Measurements from ENCODE around the gene DIP2B. TPM values are rescaled to one million over a fixed set of nuclear protein-coding genes. Genes with fewer than 3 reads are reported as not detected.
A peak's percentile ranks its signal among the peaks of the same experiment; 100 is the strongest.

The DIP2B gene
- total RNA-seq, 1 donor from 2014 or later: 30.2 TPM

GRCh38 chr12:50733706-50734105, 228.9 kb downstream of the DIP2B start:
- Mint-ChIP-seq H3K27ac (no peak overlapping the region), H3K27me3 (no peaks in the 10 kb centered on the region), H3K4me3 (ENCODE audit: low read depth) (no peak overlapping the region), H3K4me1 (ENCODE audit: low read depth) (no peaks in the 10 kb centered on the region), H3K36me3 (ENCODE audit: insufficient read depth) (peaks cover 33% of the 10 kb centered on the region), H3K9me3 (ENCODE audit: low read depth) (no peaks in the 10 kb centered on the region)
- no peak for DNase-seq (ENCODE audit: low spot score, unreplicated experiment)
- TF ChIP-seq CTCF (IDR thresholded peaks at IDR 0.05; ENCODE audit: unreplicated experiment): no peak

GRCh38 chr12:50734409-50735263, 229.9 kb downstream of the DIP2B start:
- Mint-ChIP-seq H3K36me3 (ENCODE audit: insufficient read depth) (peaks cover 34% of the 10 kb centered on the region), H3K27ac (no peak overlapping the region), H3K4me1 (ENCODE audit: low read depth) (no peaks in the 10 kb centered on the region), H3K4me3 (ENCODE audit: low read depth) (no peak overlapping the region), H3K9me3 (ENCODE audit: low read depth) (no peaks in the 10 kb centered on the region), H3K27me3 (no peaks in the 10 kb centered on the region)
- TF ChIP-seq CTCF (IDR thresholded peaks at IDR 0.05; ENCODE audit: unreplicated experiment): peak; percentile 77
- DNase-seq (ENCODE audit: low spot score, unreplicated experiment): no peak

GRCh38 chr12:50739611-50740010, 234.8 kb downstream of the DIP2B start:
- H3K27ac Mint-ChIP-seq: no peak overlapping the region
- H3K9me3 Mint-ChIP-seq (ENCODE audit: low read depth): no peaks in the 10 kb centered on the region
- H3K36me3 Mint-ChIP-seq (ENCODE audit: insufficient read depth): peaks cover 37% of the 10 kb centered on the region
- DNase-seq (ENCODE audit: low spot score, unreplicated experiment): no peak
- TF ChIP-seq CTCF (IDR thresholded peaks at IDR 0.05; ENCODE audit: unreplicated experiment): no peak
- H3K4me1 Mint-ChIP-seq (ENCODE audit: low read depth): no peaks in the 10 kb centered on the region
- no peaks in the 10 kb centered on the region for H3K27me3 Mint-ChIP-seq
- no peak overlapping the region for H3K4me3 Mint-ChIP-seq (ENCODE audit: low read depth)

- no peaks in the 10 kb centered on the region for H3K4me1 Mint-ChIP-seq (ENCODE audit: low read depth)
- TF ChIP-seq CTCF (IDR thresholded peaks at IDR 0.05; ENCODE audit: unreplicated experiment): no peak
- peaks cover 35% of the 10 kb centered on the region for H3K36me3 Mint-ChIP-seq (ENCODE audit: insufficient read depth)
Measured at GRCh38 chr12:50740307-50740706, 235.5 kb downstream of the DIP2B start.

GRCh38 chr12:50742776-50743175, 238.0 kb downstream of the DIP2B start:
- Mint-ChIP-seq H3K27ac (no peak overlapping the region), H3K4me1 (ENCODE audit: low read depth) (no peaks in the 10 kb centered on the region), H3K4me3 (ENCODE audit: low read depth) (no peak overlapping the region), H3K36me3 (ENCODE audit: insufficient read depth) (peaks cover 29% of the 10 kb centered on the region), H3K27me3 (no peaks in the 10 kb centered on the region), H3K9me3 (ENCODE audit: low read depth) (no peaks in the 10 kb centered on the region)
- TF ChIP-seq CTCF (IDR thresholded peaks at IDR 0.05; ENCODE audit: unreplicated experiment): no peak
- no peak for DNase-seq (ENCODE audit: low spot score, unreplicated experiment)

More at GRCh38 chr12:50740307-50740706, 235.5 kb downstream of the DIP2B start:
- H3K9me3 Mint-ChIP-seq (ENCODE audit: low read depth): no peaks in the 10 kb centered on the region
- H3K27me3 Mint-ChIP-seq: no peaks in the 10 kb centered on the region
- H3K27ac Mint-ChIP-seq: no peak overlapping the region
- DNase-seq (ENCODE audit: low spot score, unreplicated experiment): no peak
- no peak overlapping the region for H3K4me3 Mint-ChIP-seq (ENCODE audit: low read depth)

Data from progenitor cell of endocrine pancreas (in vitro differentiated cells).